Effector memory CD4-positive, alpha-beta T cell (primary cell): ENCODE measurements around the gene AGAP1.

Experiments used
- DNase-seq, 3 donors: peaks; one replicate each; pipeline ENCODE4 v3.0.0-alpha.2; 2020
- H3K27ac ChIP-seq: 2 replicates; pipeline ENCODE4 v1.7.0; 2013; ENCODE audit warnings: mild to moderate bottlenecking, low read length, moderate library complexity; ENCODE audit not compliant: insufficient read depth, poor library complexity, severe bottlenecking
- H3K27me3 ChIP-seq: replicated peaks from 2 replicates; pipeline ENCODE4 v1.7.0; 2013; ENCODE audit warnings: mild to moderate bottlenecking, low read length; ENCODE audit not compliant: insufficient read depth, control insufficient read depth, poor library complexity, severe bottlenecking
- H3K36me3 ChIP-seq: 2 replicates; pipeline ENCODE4 v1.7.0; 2013; ENCODE audit warnings: mild to moderate bottlenecking, low read length, moderate library complexity; ENCODE audit not compliant: control insufficient read depth, insufficient read depth
- H3K4me1 ChIP-seq: 2 replicates; pipeline ENCODE4 v1.7.0; 2013; ENCODE audit warnings: low read length, mild to moderate bottlenecking; ENCODE audit not compliant: control insufficient read depth, insufficient read depth, poor library complexity, severe bottlenecking
- H3K4me3 ChIP-seq: 2 replicates; pipeline ENCODE4 v1.7.0; 2013; ENCODE audit warnings: low read length, low read depth, mild to moderate bottlenecking; ENCODE audit not compliant: insufficient read depth, poor library complexity, severe bottlenecking
- H3K9me3 ChIP-seq: 2 replicates; pipeline ENCODE4 v1.7.0; 2013; ENCODE audit warnings: mild to moderate bottlenecking, low read length, moderate library complexity; ENCODE audit not compliant: control insufficient read depth

AGAP1 gene

GRCh38 chr2:235461763-235462414 lies 32.0 kb upstream of the AGAP1 start:
- Histone ChIP-seq H3K36me3 (no peaks in the 10 kb centered on the region), H3K27me3 (no peaks in the 10 kb centered on the region), H3K4me3 (no peak overlapping the region), H3K27ac (no peak overlapping the region), H3K4me1 (no peaks in the 10 kb centered on the region), H3K9me3 (no peaks in the 10 kb centered on the region)
- no peak for DNase-seq

- Histone ChIP-seq H3K27me3 (no peaks in the 10 kb centered on the region), H3K4me1 (no peaks in the 10 kb centered on the region), H3K27ac (no peak overlapping the region), H3K9me3 (no peaks in the 10 kb centered on the region), H3K4me3 (no peak overlapping the region), H3K36me3 (no peaks in the 10 kb centered on the region)
- DNase-seq: no peak
Observed at GRCh38 chr2:235462415-235462790, 31.4 kb upstream of the AGAP1 start.

DNA sequence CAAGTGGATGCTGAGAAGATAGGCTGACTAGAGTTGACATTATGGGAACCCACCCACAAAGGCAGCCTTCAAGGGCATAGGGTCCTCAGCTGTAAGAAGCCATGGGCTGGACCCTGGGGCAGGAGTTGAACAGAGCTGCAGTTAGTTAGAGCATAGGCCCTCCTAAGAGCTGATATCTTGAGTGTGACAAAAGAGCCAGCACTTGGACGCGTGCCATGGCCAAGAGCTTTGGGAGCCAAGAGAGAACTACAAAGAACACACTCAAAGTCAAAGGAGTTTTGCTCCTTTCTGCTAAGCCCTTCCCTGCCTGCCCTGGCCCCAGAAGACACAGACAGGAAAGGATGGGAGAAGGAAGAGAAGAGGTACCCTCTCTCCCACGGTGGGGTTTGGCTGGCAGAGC lies 29.9 kb upstream of the AGAP1 start:
- Histone ChIP-seq H3K4me1 (no peaks in the 10 kb centered on the region), H3K27me3 (no peaks in the 10 kb centered on the region), H3K27ac (no peak overlapping the region), H3K9me3 (no peaks in the 10 kb centered on the region), H3K4me3 (no peak overlapping the region), H3K36me3 (no peaks in the 10 kb centered on the region)
- no peak for DNase-seq

- Histone ChIP-seq H3K4me3 (no peak overlapping the region), H3K4me1 (no peaks in the 10 kb centered on the region), H3K9me3 (no peaks in the 10 kb centered on the region), H3K36me3 (no peaks in the 10 kb centered on the region), H3K27me3 (no peaks in the 10 kb centered on the region), H3K27ac (no peak overlapping the region)
- no peak for DNase-seq
Observed at GRCh38 chr2:235467588-235467987, 26.3 kb upstream of the AGAP1 start.

DNA sequence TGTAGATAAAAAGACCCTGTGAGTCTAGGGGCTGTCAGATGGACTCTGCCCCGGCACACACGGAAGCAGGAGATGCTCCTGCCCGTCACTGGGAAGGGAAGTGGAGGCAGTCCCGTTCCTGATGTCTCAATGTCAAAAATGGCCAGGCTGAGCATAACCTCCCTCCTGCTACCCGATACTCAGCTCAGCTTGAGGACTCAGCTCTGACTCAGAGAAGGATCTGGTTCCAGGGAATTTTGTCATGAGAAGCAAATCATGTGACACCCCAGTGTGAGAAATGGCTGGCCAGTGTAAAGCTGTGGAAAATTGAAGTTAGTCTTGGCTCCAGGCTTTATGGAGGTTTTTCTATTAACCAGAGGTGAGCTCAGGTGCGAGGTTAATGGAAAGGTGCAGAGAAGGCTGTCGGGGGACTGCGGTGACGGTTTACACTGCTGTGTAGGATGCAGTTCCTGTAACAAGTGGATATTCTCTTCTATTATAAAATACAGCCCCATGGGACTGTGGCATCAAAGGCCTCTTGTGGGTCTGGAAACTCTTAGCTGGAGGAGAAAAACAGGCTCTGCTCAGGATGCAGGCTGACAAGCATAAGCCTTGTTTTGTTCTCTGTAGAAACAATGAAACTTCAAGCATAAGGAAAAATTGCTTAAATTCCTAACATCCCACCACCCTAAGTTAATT lies 24.7 kb upstream of the AGAP1 start:
- Histone ChIP-seq H3K4me1 (no peaks in the 10 kb centered on the region), H3K36me3 (no peaks in the 10 kb centered on the region), H3K27me3 (no peaks in the 10 kb centered on the region), H3K9me3 (no peaks in the 10 kb centered on the region), H3K4me3 (no peak overlapping the region), H3K27ac (no peak overlapping the region)
- no peak for DNase-seq

DNA sequence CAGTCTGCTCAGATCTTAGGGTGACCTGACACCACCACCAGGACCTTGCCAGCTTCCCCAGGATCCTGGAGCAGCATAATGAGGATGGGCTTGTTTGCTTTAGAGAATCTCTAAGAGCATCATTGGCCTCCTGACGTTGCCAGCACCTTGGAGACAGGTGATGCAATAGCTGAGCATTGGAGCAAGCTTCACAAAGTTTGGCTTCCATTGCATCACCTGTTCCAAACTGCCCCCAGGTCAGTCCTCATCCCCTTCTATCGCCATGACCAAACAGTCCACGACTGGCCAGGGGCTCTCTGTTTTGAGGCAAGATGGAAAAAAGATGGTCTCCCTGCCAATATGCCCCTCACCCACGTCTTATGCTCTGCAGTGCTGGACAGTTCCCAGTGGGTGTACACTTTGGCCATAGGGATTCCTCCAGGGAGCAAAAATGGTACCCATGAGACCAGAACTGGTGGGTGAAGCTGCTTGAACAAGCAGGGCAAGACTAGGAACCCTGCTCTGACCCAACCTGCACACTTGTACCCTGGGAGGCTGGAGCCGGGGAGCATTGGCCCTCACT lies 22.6 kb upstream of the AGAP1 start:
- H3K36me3 ChIP-seq: no peaks in the 10 kb centered on the region

GRCh38 chr2:235472443-235472842 lies 21.4 kb upstream of the AGAP1 start:
- Histone ChIP-seq H3K36me3 (no peaks in the 10 kb centered on the region), H3K4me3 (no peak overlapping the region), H3K9me3 (no peaks in the 10 kb centered on the region), H3K27me3 (no peaks in the 10 kb centered on the region), H3K27ac (no peak overlapping the region), H3K4me1 (no peaks in the 10 kb centered on the region)
- no peak for DNase-seq

More for the DNA sequence above, 22.6 kb upstream of the AGAP1 start:
- DNase-seq: no peak
- H3K27me3 ChIP-seq: no peaks in the 10 kb centered on the region
- no peak overlapping the region for H3K27ac ChIP-seq
- H3K4me3 ChIP-seq: no peak overlapping the region
- H3K4me1 ChIP-seq: no peaks in the 10 kb centered on the region
- H3K9me3 ChIP-seq: no peaks in the 10 kb centered on the region

DNA sequence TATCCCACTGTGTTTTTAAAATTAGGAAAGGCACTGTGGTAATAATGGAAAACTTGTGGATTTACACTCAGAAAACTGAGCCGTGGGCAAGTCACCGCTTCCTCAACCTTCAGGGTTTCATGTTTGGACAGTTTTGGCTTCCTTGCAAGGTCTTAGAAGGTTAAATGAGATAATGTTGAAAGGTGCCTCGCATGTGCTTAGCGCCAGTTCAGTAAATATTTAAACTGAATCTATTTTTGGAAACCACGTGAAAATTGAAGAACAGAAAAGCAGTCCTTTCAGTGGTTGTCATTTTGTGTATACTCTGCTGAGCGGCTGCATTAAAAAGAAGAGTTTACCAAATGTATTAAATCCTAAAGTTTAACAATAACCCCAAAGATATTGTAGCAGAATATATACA lies 15.2 kb upstream of the AGAP1 start:
- H3K27ac ChIP-seq: no peak overlapping the region
- no peaks in the 10 kb centered on the region for H3K36me3 ChIP-seq
- no peak for DNase-seq
- no peaks in the 10 kb centered on the region for H3K4me1 ChIP-seq
- no peaks in the 10 kb centered on the region for H3K27me3 ChIP-seq
- H3K9me3 ChIP-seq: no peaks in the 10 kb centered on the region
- H3K4me3 ChIP-seq: no peak overlapping the region

- Histone ChIP-seq H3K27ac (no peak overlapping the region), H3K36me3 (no peaks in the 10 kb centered on the region), H3K4me1 (no peaks in the 10 kb centered on the region), H3K27me3 (no peaks in the 10 kb centered on the region), H3K9me3 (no peaks in the 10 kb centered on the region), H3K4me3 (no peak overlapping the region)
- DNase-seq: no peak
Observed at GRCh38 chr2:235479604-235480003, 14.2 kb upstream of the AGAP1 start.

- no peaks in the 10 kb centered on the region for H3K9me3 ChIP-seq
- H3K27me3 ChIP-seq: no peaks in the 10 kb centered on the region
- H3K4me1 ChIP-seq: no peaks in the 10 kb centered on the region
- no peaks in the 10 kb centered on the region for H3K36me3 ChIP-seq
- no peak for DNase-seq
- H3K4me3 ChIP-seq: no peak overlapping the region
- no peak overlapping the region for H3K27ac ChIP-seq
Observed at GRCh38 chr2:235480614-235481013, 13.2 kb upstream of the AGAP1 start.
